ENCODE data around the gene RNF217.

DNA sequence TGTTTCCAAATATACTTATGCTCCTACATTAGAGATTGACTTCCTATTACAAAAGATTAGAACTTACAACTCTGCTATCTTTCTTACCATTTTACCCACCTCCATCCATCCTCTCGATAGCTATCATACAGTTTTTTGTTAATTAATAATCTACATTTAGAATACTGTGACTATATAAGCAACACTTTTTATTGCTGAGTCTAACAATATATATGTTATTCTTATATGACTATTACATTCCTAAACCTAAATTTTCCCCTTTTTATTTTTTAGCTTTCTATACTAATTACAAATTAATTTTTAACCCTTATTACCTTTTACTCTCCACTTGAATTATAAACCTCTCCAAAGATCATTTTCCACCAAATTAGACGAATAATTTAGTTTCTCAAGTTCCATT lies 57.0 kb downstream of the RNF217 start:
- TF ChIP-seq, protein P1, sequence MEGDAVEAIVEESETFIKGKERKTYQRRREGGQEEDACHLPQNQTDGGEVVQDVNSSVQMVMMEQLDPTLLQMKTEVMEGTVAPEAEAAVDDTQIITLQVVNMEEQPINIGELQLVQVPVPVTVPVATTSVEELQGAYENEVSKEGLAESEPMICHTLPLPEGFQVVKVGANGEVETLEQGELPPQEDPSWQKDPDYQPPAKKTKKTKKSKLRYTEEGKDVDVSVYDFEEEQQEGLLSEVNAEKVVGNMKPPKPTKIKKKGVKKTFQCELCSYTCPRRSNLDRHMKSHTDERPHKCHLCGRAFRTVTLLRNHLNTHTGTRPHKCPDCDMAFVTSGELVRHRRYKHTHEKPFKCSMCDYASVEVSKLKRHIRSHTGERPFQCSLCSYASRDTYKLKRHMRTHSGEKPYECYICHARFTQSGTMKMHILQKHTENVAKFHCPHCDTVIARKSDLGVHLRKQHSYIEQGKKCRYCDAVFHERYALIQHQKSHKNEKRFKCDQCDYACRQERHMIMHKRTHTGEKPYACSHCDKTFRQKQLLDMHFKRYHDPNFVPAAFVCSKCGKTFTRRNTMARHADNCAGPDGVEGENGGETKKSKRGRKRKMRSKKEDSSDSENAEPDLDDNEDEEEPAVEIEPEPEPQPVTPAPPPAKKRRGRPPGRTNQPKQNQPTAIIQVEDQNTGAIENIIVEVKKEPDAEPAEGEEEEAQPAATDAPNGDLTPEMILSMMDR (IDR thresholded peaks at IDR 0.05) = no peak
- TF ChIP-seq POLR2A (IDR thresholded peaks at IDR 0.05) = no peak
- no peak for TF ChIP-seq POLR2AphosphoS5 (IDR thresholded peaks at IDR 0.05)

All from transverse colon (tissue), 4 donors.